PC-3 (cell line): ENCODE results near the gene DLGAP3.

Experiments used
- CTCF ChIP-seq: fragments of 300-600 bp; sonication (generic); conservative IDR thresholded peaks from 2 replicates; pipeline ENCODE4 v1.5.1; 2017; ENCODE audit warnings: antibody characterized with exemption, low read depth, mild to moderate bottlenecking, low read length
- EZH2 ChIP-seq: fragments of 300-600 bp; sonication (generic); IDR thresholded peaks from one replicate; pipeline ENCODE4 v1.6.1; 2017; ENCODE audit warnings: antibody characterized with exemption, mild to moderate bottlenecking, low read length; ENCODE audit not compliant: unreplicated experiment

GRCh38 chr1:34864759-34865158 lies 64.7 kb downstream of the DLGAP3 start:
- TF ChIP-seq CTCF (no peak), EZH2 (no peak)
